Measurements from ENCODE around the gene C19orf53. TPM values are rescaled to one million over a fixed set of nuclear protein-coding genes. Genes with fewer than 3 reads are reported as not detected.
"Not testable (repeated sequence)": the region's sequence is repeated elsewhere in the genome, so short reads cannot be mapped to it uniquely, and the experiment has no call there.

Gene C19orf53
- total RNA-seq, 1 donor from 2014 or later = 90.1 TPM

- peaks cover 5% of the 10 kb centered on the region for H3K9me3 Mint-ChIP-seq (ENCODE audit: low read depth)
- peaks cover 13% of the 10 kb centered on the region for H3K36me3 Mint-ChIP-seq (ENCODE audit: insufficient read depth)
- peak overlapping the region; percentile 86 for H3K27ac Mint-ChIP-seq
- H3K4me1 Mint-ChIP-seq (ENCODE audit: low read depth) = peaks cover 10% of the 10 kb centered on the region
- no peak for DNase-seq (ENCODE audit: low spot score, unreplicated experiment)
- TF ChIP-seq CTCF (IDR thresholded peaks at IDR 0.05; ENCODE audit: unreplicated experiment) = no peak
- no peak overlapping the region for H3K4me3 Mint-ChIP-seq (ENCODE audit: low read depth)
- H3K27me3 Mint-ChIP-seq = no peaks in the 10 kb centered on the region
Measured at GRCh38 chr19:13744174-13744573, 30.1 kb upstream of the C19orf53 start.

GRCh38 chr19:13747098-13747453 is 27.2 kb upstream of the C19orf53 start:
- H3K36me3 Mint-ChIP-seq (ENCODE audit: insufficient read depth) = peaks cover 3% of the 10 kb centered on the region
- peaks cover 13% of the 10 kb centered on the region for H3K4me1 Mint-ChIP-seq (ENCODE audit: low read depth)
- TF ChIP-seq CTCF (IDR thresholded peaks at IDR 0.05; ENCODE audit: unreplicated experiment) = no peak
- H3K9me3 Mint-ChIP-seq (ENCODE audit: low read depth) = peaks cover 5% of the 10 kb centered on the region
- no peak for DNase-seq (ENCODE audit: low spot score, unreplicated experiment)
- H3K27me3 Mint-ChIP-seq = no peaks in the 10 kb centered on the region
- peak overlapping the region; percentile 91 for H3K4me3 Mint-ChIP-seq (ENCODE audit: low read depth)
- H3K27ac Mint-ChIP-seq = peak overlapping the region; percentile 90

GRCh38 chr19:13748169-13748828 is 26.0 kb upstream of the C19orf53 start:
- DNase-seq (ENCODE audit: low spot score, unreplicated experiment) = no peak
- TF ChIP-seq CTCF (IDR thresholded peaks at IDR 0.05; ENCODE audit: unreplicated experiment) = no peak
- peak overlapping the region; percentile 94 for H3K27ac Mint-ChIP-seq

GRCh38 chr19:13751436-13751835 is 22.8 kb upstream of the C19orf53 start:
- peaks cover 5% of the 10 kb centered on the region for H3K9me3 Mint-ChIP-seq (ENCODE audit: low read depth)

More at GRCh38 chr19:13748169-13748828, 26.0 kb upstream of the C19orf53 start:
- peaks cover 5% of the 10 kb centered on the region for H3K36me3 Mint-ChIP-seq (ENCODE audit: insufficient read depth)
- H3K4me3 Mint-ChIP-seq (ENCODE audit: low read depth) = peak overlapping the region; percentile 91
- peaks cover 5% of the 10 kb centered on the region for H3K9me3 Mint-ChIP-seq (ENCODE audit: low read depth)
- no peaks in the 10 kb centered on the region for H3K27me3 Mint-ChIP-seq
- H3K4me1 Mint-ChIP-seq (ENCODE audit: low read depth) = peaks cover 13% of the 10 kb centered on the region

GRCh38 chr19:13753622-13754021 is 20.6 kb upstream of the C19orf53 start:
- DNase-seq (ENCODE audit: low spot score, unreplicated experiment); H3K27ac Mint-ChIP-seq; H3K27me3 Mint-ChIP-seq: not testable (repeated sequence)

More at GRCh38 chr19:13751436-13751835, 22.8 kb upstream of the C19orf53 start:
- Mint-ChIP-seq H3K27me3 (no peaks in the 10 kb centered on the region), H3K4me3 (ENCODE audit: low read depth) (no peak overlapping the region), H3K27ac (no peak overlapping the region), H3K36me3 (ENCODE audit: insufficient read depth) (peaks cover 12% of the 10 kb centered on the region), H3K4me1 (ENCODE audit: low read depth) (peaks cover 8% of the 10 kb centered on the region)
- TF ChIP-seq CTCF (IDR thresholded peaks at IDR 0.05; ENCODE audit: unreplicated experiment) = no peak
- DNase-seq (ENCODE audit: low spot score, unreplicated experiment) = no peak

GRCh38 chr19:13756210-13756609 is 18.0 kb upstream of the C19orf53 start:
- TF ChIP-seq CTCF (IDR thresholded peaks at IDR 0.05; ENCODE audit: unreplicated experiment) = no peak
- Mint-ChIP-seq H3K36me3 (ENCODE audit: insufficient read depth) (peaks cover 21% of the 10 kb centered on the region), H3K4me3 (ENCODE audit: low read depth) (no peak overlapping the region), H3K27ac (no peak overlapping the region), H3K9me3 (ENCODE audit: low read depth) (no peaks in the 10 kb centered on the region), H3K4me1 (ENCODE audit: low read depth) (no peaks in the 10 kb centered on the region), H3K27me3 (no peaks in the 10 kb centered on the region)
- DNase-seq (ENCODE audit: low spot score, unreplicated experiment) = no peak

More at GRCh38 chr19:13753622-13754021, 20.6 kb upstream of the C19orf53 start:
- not testable (repeated sequence) for H3K9me3 Mint-ChIP-seq (ENCODE audit: low read depth); H3K4me3 Mint-ChIP-seq (ENCODE audit: low read depth); H3K4me1 Mint-ChIP-seq (ENCODE audit: low read depth)
- peaks cover 21% of the 10 kb centered on the region for H3K36me3 Mint-ChIP-seq (ENCODE audit: insufficient read depth)
